Mesendoderm (in vitro differentiated cells): ENCODE measurements around the gene C11orf71.

Experiments
- DNase-seq: peaks from one replicate; pipeline ENCODE4 v3.0.0; 2013
- H2AK5ac ChIP-seq: 2 replicates; pipeline ENCODE4 v1.6.1; 2013; ENCODE audit warnings: low read length, inconsistent platforms
- H2BK120ac ChIP-seq: 2 replicates; pipeline ENCODE4 v1.6.1; 2013; ENCODE audit warnings: low read depth, mild to moderate bottlenecking, low read length, moderate library complexity, mixed read lengths
- H2BK15ac ChIP-seq: replicated peaks from 2 replicates; pipeline ENCODE4 v1.6.1; 2013; ENCODE audit warnings: low read depth, mild to moderate bottlenecking, moderate library complexity
- H2BK5ac ChIP-seq: 2 replicates; pipeline ENCODE4 v1.6.1; 2013; ENCODE audit warnings: low read length, inconsistent platforms
- H3K18ac ChIP-seq: 2 replicates; pipeline ENCODE4 v1.6.1; 2013; ENCODE audit warnings: mild to moderate bottlenecking, low read length, mixed read lengths
- H3K23ac ChIP-seq: one replicate; pipeline ENCODE4 v1.6.1; 2013; ENCODE audit warnings: low read length
- H3K27ac ChIP-seq: 2 replicates; pipeline ENCODE4 v1.5.1; 2013; ENCODE audit warnings: low read depth, mild to moderate bottlenecking, inconsistent platforms, low read length, moderate library complexity
- H3K27me3 ChIP-seq: 2 replicates; pipeline ENCODE4 v1.6.1; 2013; ENCODE audit warnings: low read length, control low read depth, mild to moderate bottlenecking, inconsistent platforms; ENCODE audit not compliant: insufficient read depth, poor library complexity
- H3K36me3 ChIP-seq: 2 replicates; pipeline ENCODE4 v1.6.1; 2013; ENCODE audit warnings: low read length, inconsistent platforms; ENCODE audit not compliant: control insufficient read depth, insufficient read depth
- H3K4ac ChIP-seq: one replicate; pipeline ENCODE4 v1.6.1; 2013; ENCODE audit warnings: low read depth, mild to moderate bottlenecking, low read length, moderate library complexity
- H3K4me1 ChIP-seq: 2 replicates; pipeline ENCODE4 v1.6.1; 2013; ENCODE audit warnings: low read depth, low read length, inconsistent platforms; ENCODE audit not compliant: control insufficient read depth
- H3K4me2 ChIP-seq: 2 replicates; pipeline ENCODE4 v1.6.1; 2013; ENCODE audit warnings: low read length
- H3K4me3 ChIP-seq: 2 replicates; pipeline ENCODE4 v1.5.1; 2013; ENCODE audit warnings: mild to moderate bottlenecking, low read length
- H3K56ac ChIP-seq: one replicate; pipeline ENCODE4 v1.6.1; 2013; ENCODE audit warnings: low read length
- H3K79me1 ChIP-seq: 2 replicates; pipeline ENCODE4 v1.6.1; 2013; ENCODE audit warnings: low read length, inconsistent platforms
- H3K79me2 ChIP-seq: 2 replicates; pipeline ENCODE4 v1.6.1; 2013; ENCODE audit warnings: mild to moderate bottlenecking, low read length; ENCODE audit not compliant: control insufficient read depth, insufficient read depth
- H3K9ac ChIP-seq: 2 replicates; pipeline ENCODE4 v1.6.1; 2013; ENCODE audit warnings: low read length, inconsistent platforms
- H4K5ac ChIP-seq: one replicate; pipeline ENCODE4 v1.6.1; 2013; ENCODE audit warnings: low read length
- H4K8ac ChIP-seq: one replicate; pipeline ENCODE4 v1.6.1; 2013; ENCODE audit warnings: low read depth, mild to moderate bottlenecking, control low read depth, low read length, moderate library complexity
- WGBS: extraction: QIAGEN DNeasy Blood & Tissue Kit; methylation state at CpG from one replicate; pipeline ENCODE4 v1.1.7; 2013; ENCODE audit warnings: low lambda C conversion rate, missing lambda C conversion rate; ENCODE audit not compliant: insufficient coverage; ENCODE audit errors: extremely low coverage; 5-methylcytosine and 5-hydroxymethylcytosine counted together

The C11orf71 gene

DNA sequence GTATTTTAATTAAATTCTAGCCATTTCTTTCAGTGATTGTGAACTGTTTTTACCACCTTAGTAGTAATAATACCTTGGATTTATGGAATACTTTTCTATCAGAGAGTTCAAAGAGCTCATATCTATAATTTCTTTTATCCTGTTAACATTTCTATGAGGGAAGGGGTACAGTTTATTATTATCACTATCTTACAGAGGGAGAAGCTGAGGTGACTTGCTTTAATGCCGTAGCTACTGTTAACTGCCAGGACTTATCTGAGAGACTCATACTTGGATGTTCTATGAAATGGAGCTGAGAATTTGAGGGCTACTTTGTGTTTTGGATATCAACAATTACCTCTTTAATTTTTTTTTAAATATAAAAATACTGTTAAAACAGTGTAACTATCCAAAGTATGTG is 42.2 kb upstream of the C11orf71 start:
- Histone ChIP-seq H4K8ac (no peak overlapping the region), H3K23ac (no peak overlapping the region), H4K5ac (no peak overlapping the region), H3K4me3 (no peak overlapping the region), H2BK120ac (no peak overlapping the region), H3K79me1 (peaks cover 7% of the 10 kb centered on the region), H3K27ac (no peak overlapping the region), H2BK5ac (no peak overlapping the region), H3K56ac (no peak overlapping the region), H3K36me3 (peaks cover 1% of the 10 kb centered on the region), H3K4ac (no peak overlapping the region), H3K4me2 (no peak overlapping the region), H3K27me3 (no peaks in the 10 kb centered on the region), H3K79me2 (peaks cover 57% of the 10 kb centered on the region), H3K18ac (no peak overlapping the region), H2AK5ac (no peak overlapping the region), H3K9ac (no peak overlapping the region), H2BK15ac (no peak overlapping the region), H3K4me1 (peaks cover 8% of the 10 kb centered on the region)
- no peak for DNase-seq
- no CpG with 5 or more reads among the region's 1 CpG for WGBS

DNA sequence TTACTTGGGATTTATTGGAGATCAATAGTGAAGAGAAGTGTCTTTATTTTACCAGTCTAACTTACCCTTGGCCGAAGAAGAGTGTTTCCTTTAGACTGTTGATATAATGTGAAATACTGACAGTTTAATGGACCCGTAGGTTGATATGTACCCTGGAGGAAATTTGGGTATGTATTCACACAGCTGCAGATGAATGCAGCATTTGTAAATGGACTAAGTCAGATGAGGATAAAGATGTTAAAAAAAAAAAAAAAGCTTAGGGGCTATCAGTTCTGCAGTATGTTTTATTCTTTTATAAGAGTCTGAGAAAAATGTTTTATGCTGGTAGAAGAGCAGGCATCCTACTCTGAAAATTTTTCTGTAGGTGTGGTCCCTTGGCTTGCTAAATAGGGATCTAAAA is 41.6 kb upstream of the C11orf71 start:
- Histone ChIP-seq H2BK15ac (no peak overlapping the region), H3K4me1 (peaks cover 8% of the 10 kb centered on the region), H3K4me2 (no peak overlapping the region), H3K23ac (no peak overlapping the region), H3K4me3 (no peak overlapping the region), H3K27ac (no peak overlapping the region), H2AK5ac (no peak overlapping the region), H2BK5ac (no peak overlapping the region), H3K27me3 (no peaks in the 10 kb centered on the region), H3K18ac (no peak overlapping the region), H3K79me2 (peaks cover 56% of the 10 kb centered on the region), H2BK120ac (no peak overlapping the region), H3K36me3 (peaks cover 1% of the 10 kb centered on the region), H4K5ac (no peak overlapping the region), H3K4ac (no peak overlapping the region), H4K8ac (no peak overlapping the region), H3K79me1 (peaks cover 7% of the 10 kb centered on the region), H3K56ac (no peak overlapping the region), H3K9ac (no peak overlapping the region)
- no CpG with 5 or more reads among the region's 2 CpGs for WGBS
- no peak for DNase-seq

DNA sequence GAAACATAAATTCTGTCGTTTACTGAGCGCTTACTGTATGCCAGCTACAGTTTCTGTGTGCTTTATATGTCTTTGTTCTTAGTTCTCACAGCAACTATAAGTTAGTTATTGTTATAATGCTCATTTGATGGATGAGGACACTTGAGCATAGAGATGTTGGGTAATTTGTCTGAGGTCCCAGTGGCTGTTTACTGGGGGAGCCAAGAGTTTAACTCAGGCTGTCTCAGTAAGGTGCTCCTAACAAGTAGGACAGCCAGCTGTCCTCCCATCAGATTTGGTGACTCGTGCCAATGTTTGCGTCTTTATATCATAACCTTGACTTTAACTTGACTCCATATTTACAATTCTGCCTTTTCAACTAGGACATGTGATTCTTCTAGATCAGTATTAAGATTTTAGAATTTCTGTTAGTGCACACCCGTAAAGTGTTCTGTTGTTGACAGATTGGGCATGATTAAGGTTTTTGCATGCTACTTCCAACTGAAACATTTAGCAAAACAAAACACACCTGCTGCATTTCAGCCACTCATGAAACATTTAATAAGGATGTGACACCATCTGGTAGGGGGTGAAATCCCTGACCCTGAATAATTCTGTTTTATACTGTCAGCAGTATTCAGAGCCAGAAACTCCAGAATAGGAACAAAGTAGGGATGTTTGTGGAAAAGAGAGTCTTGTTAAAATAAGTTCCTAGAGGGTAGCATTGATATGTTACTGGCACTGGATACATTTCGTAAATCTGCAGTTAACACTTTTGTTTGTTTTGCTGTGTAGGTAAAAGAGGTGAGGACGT is 40.9 kb upstream of the C11orf71 start:
- Histone ChIP-seq H3K79me1 (peaks cover 3% of the 10 kb centered on the region), H2AK5ac (no peak overlapping the region), H2BK5ac (no peak overlapping the region), H2BK120ac (no peak overlapping the region), H3K18ac (no peak overlapping the region), H3K79me2 (peaks cover 51% of the 10 kb centered on the region), H4K8ac (no peak overlapping the region), H3K4me3 (no peak overlapping the region), H2BK15ac (no peak overlapping the region), H3K9ac (no peak overlapping the region), H3K23ac (no peak overlapping the region), H3K27ac (no peak overlapping the region), H3K4ac (no peak overlapping the region), H3K4me2 (peak overlapping the region; percentile 20), H3K56ac (no peak overlapping the region), H3K4me1 (peaks cover 8% of the 10 kb centered on the region), H3K36me3 (peaks cover 1% of the 10 kb centered on the region), H4K5ac (no peak overlapping the region), H3K27me3 (no peaks in the 10 kb centered on the region)
- WGBS = no CpG with 5 or more reads among the region's 7 CpGs
- no peak for DNase-seq

DNA sequence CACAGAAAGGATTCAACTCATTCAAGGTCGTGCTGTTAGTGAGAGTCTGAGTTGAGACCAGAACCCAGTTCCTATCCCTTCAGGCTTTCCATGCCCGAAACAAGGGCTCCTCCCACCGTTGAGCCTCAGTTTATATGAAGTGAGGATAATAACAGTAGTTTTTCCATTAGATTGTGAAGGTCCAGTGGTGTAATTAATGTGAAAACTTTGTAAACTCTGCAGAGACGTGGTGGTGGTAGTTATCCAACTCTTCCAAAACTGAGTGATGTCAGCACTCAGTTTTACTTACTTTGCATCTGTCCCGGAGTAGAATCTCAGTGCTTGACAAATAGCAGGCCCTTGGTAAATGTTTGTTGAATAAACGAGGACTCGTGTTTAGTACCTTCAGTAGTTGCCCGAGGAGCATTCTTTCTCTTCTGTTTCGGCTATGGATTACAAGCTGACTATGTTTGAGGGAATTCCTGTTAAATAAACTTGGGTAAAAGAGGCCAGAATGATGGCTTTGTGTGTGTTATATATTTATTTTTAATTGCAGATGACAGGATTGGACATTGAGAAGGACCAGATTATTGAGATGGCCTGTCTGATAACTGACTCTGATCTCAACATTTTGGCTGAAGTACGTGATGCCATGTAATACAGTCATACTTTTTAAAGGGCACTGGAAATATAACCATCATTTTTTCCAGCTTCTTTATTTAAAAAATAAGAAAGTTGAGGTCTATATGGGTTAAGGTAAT is 40.0 kb upstream of the C11orf71 start:
- Histone ChIP-seq H3K18ac (peak overlapping the region; percentile 71), H3K23ac (no peak overlapping the region), H3K36me3 (peaks cover 1% of the 10 kb centered on the region), H4K5ac (no peak overlapping the region), H3K9ac (peak overlapping the region; percentile 90), H2BK120ac (no peak overlapping the region), H2BK5ac (peak overlapping the region; percentile 1), H4K8ac (no peak overlapping the region), H3K4me3 (peak overlapping the region; percentile 90), H3K79me2 (peaks cover 47% of the 10 kb centered on the region), H3K27me3 (no peaks in the 10 kb centered on the region), H2BK15ac (no peak overlapping the region), H3K4me1 (peaks cover 8% of the 10 kb centered on the region), H3K27ac (peak overlapping the region; percentile 64), H2AK5ac (no peak overlapping the region), H3K4me2 (peak overlapping the region; percentile 51), H3K56ac (peak overlapping the region; percentile 99), H3K79me1 (peaks cover 3% of the 10 kb centered on the region), H3K4ac (no peak overlapping the region)
- peak; percentile 43 for DNase-seq
- no CpG with 5 or more reads among the region's 10 CpGs for WGBS

DNA sequence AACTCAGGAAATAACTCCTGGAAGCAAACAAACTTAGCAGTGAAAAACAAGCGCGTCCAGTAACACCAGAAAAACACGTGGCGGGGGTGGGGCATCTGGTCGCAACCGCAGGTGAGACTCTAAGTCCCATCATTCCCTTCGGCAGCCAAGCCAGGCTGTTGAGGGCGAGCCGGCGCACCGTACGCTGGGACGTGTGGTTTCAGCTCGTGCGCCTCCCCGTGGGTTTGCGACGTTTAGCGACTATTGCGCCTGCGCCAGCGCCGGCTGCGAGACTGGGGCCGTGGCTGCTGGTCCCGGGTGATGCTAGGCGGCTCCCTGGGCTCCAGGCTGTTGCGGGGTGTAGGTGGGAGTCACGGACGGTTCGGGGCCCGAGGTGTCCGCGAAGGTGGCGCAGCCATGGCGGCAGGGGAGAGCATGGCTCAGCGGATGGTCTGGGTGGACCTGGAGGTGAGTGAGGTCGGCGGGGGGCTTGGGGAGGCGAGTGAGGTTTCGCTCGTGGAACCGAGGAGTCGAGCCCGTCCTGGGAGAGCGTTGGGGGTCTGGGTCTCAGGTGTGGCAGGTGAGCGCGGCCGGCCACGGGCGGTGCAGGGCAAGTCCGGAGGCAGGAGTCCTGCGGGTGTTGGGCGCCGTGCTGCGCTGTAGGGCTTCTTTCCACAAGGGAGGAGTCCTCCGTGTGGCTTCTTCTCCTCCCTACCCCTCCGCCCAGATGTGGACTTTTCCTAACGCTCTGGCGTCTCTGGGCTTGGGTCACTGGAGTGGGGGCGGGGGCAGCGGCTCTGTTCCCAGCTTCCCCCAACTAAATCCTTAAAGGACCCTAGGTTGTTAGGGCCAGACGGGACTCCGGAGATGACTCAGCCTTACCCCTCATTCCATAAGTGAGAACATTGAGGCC is 39.2 kb upstream of the C11orf71 start, which contains the start of gene REXO2:
REXO2 (plus strand) TSS at position 239 of the 892 bp plus-strand sequence; CDS start at position 301, 62 bp downstream.
- Histone ChIP-seq H3K18ac (peak within 1 kb of the TSS; percentile 71), H3K27me3 (no peaks in the 10 kb centered on the region), H3K4me3 (peak within 1 kb of the TSS; percentile 90), H3K4me1 (peaks cover 8% of the 10 kb centered on the region), H3K27ac (peak within 1 kb of the TSS; percentile 64), H2AK5ac (no peak within 1 kb of the TSS), H4K5ac (no peak within 1 kb of the TSS), H3K79me1 (peaks cover 3% of the 10 kb centered on the region), H2BK15ac (peak within 1 kb of the TSS; percentile 96), H3K36me3 (peaks cover 1% of the 10 kb centered on the region), H3K4me2 (peak within 1 kb of the TSS; percentile 51), H3K79me2 (peaks cover 45% of the 10 kb centered on the region), H3K4ac (peak within 1 kb of the TSS; percentile 61), H2BK120ac (no peak within 1 kb of the TSS), H4K8ac (no peak within 1 kb of the TSS), H2BK5ac (peak within 1 kb of the TSS; percentile 73), H3K9ac (peak within 1 kb of the TSS; percentile 90), H3K23ac (peak within 1 kb of the TSS; percentile 59), H3K56ac (peak within 1 kb of the TSS; percentile 99)
- no CpG with 5 or more reads among the region's 64 CpGs for WGBS
- DNase-seq = peak; percentile 98
